Stimulated activated CD8-positive, alpha-beta memory T cell treated with anti-CD3 and anti-CD28 coated beads, Interleukin-7, amount 100 ng/mL, for 1 hour (primary cell): ENCODE measurements around the gene SNX30.
"Not testable (repeated sequence)": the region's sequence is repeated elsewhere in the genome, so short reads cannot be mapped to it uniquely, and the experiment has no call there.

Experiments used
- DNase-seq, 2 donors: peaks; one replicate each; pipeline ENCODE4 v3.0.0-alpha.2; 2020; ENCODE audit warnings: low read depth in 2 of 2

SNX30 gene

GRCh38 chr9:112750016-112750763 is at the start of gene SNX30:
SNX30 (plus strand) TSS chr9:112750760; CDS start chr9:112751002, 242 bp downstream.
- peak; percentile 57 to 63 for DNase-seq

GRCh38 chr9:112703304-112703703 is 47.3 kb upstream of the SNX30 start:
- no peak for DNase-seq

- DNase-seq, result no peak
Measured at GRCh38 chr9:112705768-112706427, 44.7 kb upstream of the SNX30 start.

GRCh38 chr9:112711050-112711689 is 39.4 kb upstream of the SNX30 start:
- DNase-seq, result no peak

- DNase-seq, result no peak
Measured at GRCh38 chr9:112712678-112713077, 37.9 kb upstream of the SNX30 start.

GRCh38 chr9:112717661-112718331 is 32.8 kb upstream of the SNX30 start, which contains the start of gene INIP:
INIP (minus strand) TSS chr9:112718117; CDS start chr9:112716485, 1,632 bp downstream.
- peak; percentile 93 to 96 for DNase-seq

GRCh38 chr9:112719241-112719691 is 31.3 kb upstream of the SNX30 start:
- DNase-seq, result no peak

GRCh38 chr9:112719696-112720095 is 30.9 kb upstream of the SNX30 start:
- no peak for DNase-seq

GRCh38 chr9:112720113-112720780 is 30.3 kb upstream of the SNX30 start:
- no peak for DNase-seq

- DNase-seq, result not testable (repeated sequence)
Measured at GRCh38 chr9:112722749-112723148, 27.8 kb upstream of the SNX30 start.

- DNase-seq, result no peak
Measured at GRCh38 chr9:112725961-112726360, 24.6 kb upstream of the SNX30 start.

GRCh38 chr9:112726428-112726827 is 24.1 kb upstream of the SNX30 start:
- no peak for DNase-seq

GRCh38 chr9:112728401-112728800 is 22.2 kb upstream of the SNX30 start:
- DNase-seq, result no peak

GRCh38 chr9:112731971-112732370 is 18.6 kb upstream of the SNX30 start:
- no peak for DNase-seq

GRCh38 chr9:112734892-112735291 is 15.7 kb upstream of the SNX30 start:
- DNase-seq, result no peak

GRCh38 chr9:112743216-112743836 is 7.2 kb upstream of the SNX30 start:
- no peak for DNase-seq

GRCh38 chr9:112744177-112744576 is 6.4 kb upstream of the SNX30 start:
- DNase-seq, result no peak

GRCh38 chr9:112747094-112747493 is 3.5 kb upstream of the SNX30 start:
- DNase-seq, result no peak

GRCh38 chr9:112750764-112751055 is 150 bp downstream of the SNX30 start:
- no peak for DNase-seq

GRCh38 chr9:112751056-112751795 is 666 bp downstream of the SNX30 start:
- DNase-seq, result no peak
